ENCODE results near the gene SIL1.
"Not testable (repeated sequence)": the region's sequence is repeated elsewhere in the genome, so short reads cannot be mapped to it uniquely, and the experiment has no call there.

The SIL1 gene

DNA sequence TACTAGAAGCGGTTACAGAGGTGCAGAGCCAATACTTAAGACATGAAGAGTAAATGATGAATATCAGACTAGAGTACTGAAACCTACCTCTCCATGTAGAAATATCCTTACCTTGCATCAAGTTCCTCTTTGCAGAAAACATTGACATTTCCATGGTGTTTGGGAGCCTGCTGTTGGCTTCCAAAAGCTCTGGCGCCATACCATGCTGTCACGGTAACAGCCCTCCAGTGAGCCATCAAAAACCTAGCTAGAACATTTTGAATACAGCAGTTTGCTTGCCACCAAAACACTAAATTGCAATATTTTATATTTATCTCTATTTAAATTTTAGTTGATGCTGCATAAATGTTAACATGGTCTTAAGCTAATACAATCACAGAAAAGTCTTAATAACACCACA, 179.0 kb downstream of the SIL1 start:
- Mint-ChIP-seq H3K9me3 (no peaks in the 10 kb centered on the region), H3K4me1 (no peaks in the 10 kb centered on the region), H3K27ac (no peak overlapping the region), H3K36me3 (ENCODE audit: low read depth) (peaks cover 46% of the 10 kb centered on the region), H3K4me3 (no peak overlapping the region), H3K27me3 (no peaks in the 10 kb centered on the region)
- ATAC-seq (no peak), DNase-seq (no peak)

DNA sequence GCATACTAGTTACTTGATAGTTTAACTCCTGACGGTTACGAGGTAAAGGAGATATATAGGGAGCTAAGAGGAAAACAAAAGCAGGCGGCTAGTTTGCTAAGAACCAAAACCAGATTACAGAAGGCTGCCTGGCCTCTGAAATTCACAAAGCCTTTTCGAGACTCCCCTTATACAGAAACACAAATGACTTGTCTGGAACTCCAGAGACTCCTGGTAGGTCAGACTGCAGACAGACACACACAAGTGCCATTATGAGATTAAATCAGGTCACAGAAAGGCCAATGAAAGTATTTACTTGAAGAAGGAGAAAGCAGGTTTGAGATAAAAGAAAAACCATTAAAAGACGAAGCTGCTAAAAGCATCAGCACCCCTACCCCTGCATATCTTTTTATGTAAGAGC, 180.5 kb downstream of the SIL1 start:
- no peaks in the 10 kb centered on the region for H3K27me3 Mint-ChIP-seq
- no peaks in the 10 kb centered on the region for H3K4me1 Mint-ChIP-seq
- H3K27ac Mint-ChIP-seq = no peak overlapping the region
- H3K36me3 Mint-ChIP-seq (ENCODE audit: low read depth) = peaks cover 49% of the 10 kb centered on the region
- H3K4me3 Mint-ChIP-seq = no peak overlapping the region
- ATAC-seq (no peak), DNase-seq (no peak)
- H3K9me3 Mint-ChIP-seq = no peaks in the 10 kb centered on the region

DNA sequence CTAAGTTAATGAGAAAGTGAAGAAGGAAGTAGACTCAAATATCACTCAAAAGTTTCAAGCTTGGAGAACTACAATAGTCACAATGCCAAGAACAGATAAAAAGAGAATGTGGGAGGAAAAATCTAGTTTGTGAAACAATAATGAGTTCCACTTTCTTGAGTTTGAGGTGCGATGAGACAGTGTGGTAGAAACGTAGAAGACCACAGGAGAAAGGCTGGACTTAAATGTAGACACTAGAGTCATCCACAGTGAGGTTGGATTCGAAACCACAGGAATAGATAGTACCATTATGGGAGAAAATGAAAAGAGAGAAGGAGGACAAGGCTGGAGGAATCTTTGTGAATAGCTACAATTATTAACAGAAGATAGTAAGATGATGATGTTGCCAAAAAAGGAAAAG, 182.0 kb downstream of the SIL1 start:
- ATAC-seq (no peak), DNase-seq (no peak)
- Mint-ChIP-seq H3K36me3 (ENCODE audit: low read depth) (peaks cover 46% of the 10 kb centered on the region), H3K4me1 (peaks cover 2% of the 10 kb centered on the region), H3K9me3 (no peaks in the 10 kb centered on the region), H3K4me3 (no peak overlapping the region), H3K27ac (no peak overlapping the region), H3K27me3 (no peaks in the 10 kb centered on the region)

DNA sequence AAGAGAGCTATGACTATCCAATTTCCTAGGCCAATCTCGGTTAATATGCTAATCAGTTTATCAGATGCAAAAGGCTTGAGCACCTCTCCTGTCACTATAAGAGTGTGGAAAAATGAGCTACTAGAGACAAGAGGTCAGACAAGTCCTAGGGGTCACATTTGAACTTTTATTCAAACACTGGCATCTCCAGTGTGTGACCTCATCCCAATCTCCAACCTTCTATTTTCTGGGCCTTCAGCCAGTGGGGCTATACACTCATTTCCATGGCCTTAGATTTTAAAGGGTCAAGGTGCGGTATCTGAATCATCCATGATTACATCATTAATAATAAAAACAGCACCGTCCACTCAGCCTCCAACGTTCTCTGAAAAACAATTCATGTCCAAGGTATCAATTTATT, 183.4 kb downstream of the SIL1 start:
- Mint-ChIP-seq H3K27ac (no peak overlapping the region), H3K4me3 (no peak overlapping the region), H3K27me3 (no peaks in the 10 kb centered on the region), H3K36me3 (ENCODE audit: low read depth) (peaks cover 36% of the 10 kb centered on the region), H3K9me3 (no peaks in the 10 kb centered on the region), H3K4me1 (peaks cover 2% of the 10 kb centered on the region)
- no peak for ATAC-seq
- DNase-seq = no peak

DNA sequence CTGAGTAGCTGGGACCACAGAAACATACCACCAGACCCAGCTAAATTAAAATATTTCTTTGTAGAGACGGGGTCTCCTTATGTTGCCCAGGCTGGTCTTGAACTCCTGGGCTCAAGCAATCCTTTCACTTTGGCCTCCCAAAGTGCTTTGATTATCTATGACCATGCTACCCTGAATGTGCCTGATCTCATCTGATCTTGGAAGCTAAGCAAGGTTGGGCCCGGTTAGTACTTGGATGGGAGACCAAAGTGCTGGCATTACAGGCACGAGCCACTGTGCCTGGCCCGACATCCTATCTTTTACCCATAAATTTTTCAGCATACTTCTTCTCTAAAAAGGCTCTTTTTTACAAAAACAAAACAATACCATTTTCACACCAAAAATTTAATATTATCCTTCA, 186.0 kb downstream of the SIL1 start:
- H3K4me1 Mint-ChIP-seq = peaks cover 2% of the 10 kb centered on the region
- DNase-seq (no peak), ATAC-seq (no peak)
- H3K27ac Mint-ChIP-seq = no peak overlapping the region
- peaks cover 23% of the 10 kb centered on the region for H3K36me3 Mint-ChIP-seq (ENCODE audit: low read depth)
- H3K4me3 Mint-ChIP-seq = no peak overlapping the region
- H3K27me3 Mint-ChIP-seq = no peaks in the 10 kb centered on the region
- H3K9me3 Mint-ChIP-seq = no peaks in the 10 kb centered on the region

GRCh38 chr5:139011156-139011555, 187.0 kb downstream of the SIL1 start:
- Mint-ChIP-seq H3K36me3 (ENCODE audit: low read depth) (peaks cover 17% of the 10 kb centered on the region), H3K4me3 (peak overlapping the region; percentile 24)
- H3K27ac Mint-ChIP-seq, ATAC-seq, DNase-seq, H3K9me3 Mint-ChIP-seq, H3K4me1 Mint-ChIP-seq, H3K27me3 Mint-ChIP-seq: not testable (repeated sequence)

GRCh38 chr5:139004374-139005307, 193.5 kb downstream of the SIL1 start:
- H3K4me1 Mint-ChIP-seq = no peaks in the 10 kb centered on the region
- DNase-seq = no peak
- H3K27ac Mint-ChIP-seq = no peak overlapping the region
- no peaks in the 10 kb centered on the region for H3K9me3 Mint-ChIP-seq
- H3K4me3 Mint-ChIP-seq = no peak overlapping the region
- ATAC-seq = no peak
- H3K36me3 Mint-ChIP-seq (ENCODE audit: low read depth) = peaks cover 2% of the 10 kb centered on the region
- H3K27me3 Mint-ChIP-seq = no peaks in the 10 kb centered on the region

- no peak for DNase-seq
- no peak for ATAC-seq
- Mint-ChIP-seq H3K9me3 (peaks cover 8% of the 10 kb centered on the region), H3K4me3 (no peak overlapping the region), H3K27ac (no peak overlapping the region), H3K36me3 (ENCODE audit: low read depth) (peaks cover 14% of the 10 kb centered on the region), H3K27me3 (no peaks in the 10 kb centered on the region), H3K4me1 (no peaks in the 10 kb centered on the region)
These were observed 198.5 kb downstream of the SIL1 start for GRCh38 chr5:138999674-139000073.

GRCh38 chr5:138998521-138998920, 199.6 kb downstream of the SIL1 start:
- ATAC-seq (no peak), DNase-seq (no peak)
- no peak overlapping the region for H3K4me3 Mint-ChIP-seq
- no peak overlapping the region for H3K27ac Mint-ChIP-seq
- H3K36me3 Mint-ChIP-seq (ENCODE audit: low read depth) = peaks cover 14% of the 10 kb centered on the region
- H3K9me3 Mint-ChIP-seq = peaks cover 8% of the 10 kb centered on the region
- no peaks in the 10 kb centered on the region for H3K27me3 Mint-ChIP-seq
- H3K4me1 Mint-ChIP-seq = no peaks in the 10 kb centered on the region

DNA sequence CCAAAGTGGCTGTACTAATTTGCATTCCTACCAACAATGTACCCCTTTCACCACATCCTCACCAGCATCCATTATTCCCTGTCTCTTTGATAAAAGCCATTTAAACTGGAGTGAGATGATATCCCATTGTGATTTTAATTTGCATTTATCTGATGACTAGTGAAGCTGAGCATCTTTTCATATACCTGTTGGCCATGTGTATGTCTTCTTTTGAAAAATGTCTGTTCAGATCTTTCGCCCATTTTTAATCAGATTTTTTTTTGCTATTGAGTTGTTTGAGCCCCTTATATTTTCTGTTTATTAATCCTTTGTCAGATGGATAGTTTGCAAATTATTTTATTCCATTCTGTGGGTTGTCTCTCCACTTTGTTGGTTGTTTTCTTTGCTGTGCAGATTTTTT, 202.0 kb downstream of the SIL1 start:
- peaks cover 12% of the 10 kb centered on the region for H3K36me3 Mint-ChIP-seq (ENCODE audit: low read depth)
- no peak overlapping the region for H3K4me3 Mint-ChIP-seq
- peaks cover 8% of the 10 kb centered on the region for H3K9me3 Mint-ChIP-seq
- DNase-seq (no peak), ATAC-seq (no peak)
- no peaks in the 10 kb centered on the region for H3K4me1 Mint-ChIP-seq
- H3K27me3 Mint-ChIP-seq = no peaks in the 10 kb centered on the region
- H3K27ac Mint-ChIP-seq = no peak overlapping the region

- DNase-seq (no peak), ATAC-seq (no peak)
- Mint-ChIP-seq H3K27me3 (no peaks in the 10 kb centered on the region), H3K27ac (no peak overlapping the region), H3K9me3 (no peaks in the 10 kb centered on the region), H3K36me3 (ENCODE audit: low read depth) (peaks cover 2% of the 10 kb centered on the region), H3K4me1 (no peaks in the 10 kb centered on the region), H3K4me3 (no peak overlapping the region)
These were observed 207.1 kb downstream of the SIL1 start for GRCh38 chr5:138990986-138991590.

GRCh38 chr5:138989720-138990119, 208.4 kb downstream of the SIL1 start:
- H3K4me3 Mint-ChIP-seq = no peak overlapping the region
- H3K9me3 Mint-ChIP-seq = no peaks in the 10 kb centered on the region
- H3K27ac Mint-ChIP-seq = no peak overlapping the region
- DNase-seq (no peak), ATAC-seq (no peak)
- no peaks in the 10 kb centered on the region for H3K27me3 Mint-ChIP-seq
- no peaks in the 10 kb centered on the region for H3K36me3 Mint-ChIP-seq (ENCODE audit: low read depth)
- H3K4me1 Mint-ChIP-seq = no peaks in the 10 kb centered on the region

DNA sequence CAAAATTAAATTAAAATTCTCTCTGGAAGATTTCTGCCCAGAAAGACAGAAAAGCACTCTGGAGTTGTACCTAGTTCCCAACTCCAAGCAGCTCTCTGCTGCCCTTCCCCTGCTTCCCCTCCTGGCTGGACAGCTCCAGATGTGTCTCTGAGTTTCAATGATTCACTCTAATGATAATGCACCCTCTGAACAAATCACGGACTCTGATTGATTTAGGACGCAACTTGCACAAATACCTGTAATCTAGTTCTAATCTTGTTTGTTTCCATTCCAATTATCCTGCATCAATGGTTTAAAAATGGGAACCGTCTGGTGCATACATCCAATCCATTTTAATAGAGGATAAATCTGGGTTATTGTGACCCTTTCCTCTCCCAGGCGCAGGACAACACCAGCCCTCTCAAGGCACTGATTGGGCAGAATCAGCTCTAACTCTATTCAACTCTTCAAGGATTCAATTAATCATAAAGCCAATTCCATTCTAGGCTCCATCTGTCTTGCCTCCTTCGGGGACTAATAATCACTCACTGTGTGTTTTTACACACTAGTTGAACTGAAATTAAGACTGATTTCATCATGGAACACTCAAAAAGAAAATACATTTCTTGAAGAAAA, 211.9 kb downstream of the SIL1 start:
- Mint-ChIP-seq H3K4me3 (no peak overlapping the region), H3K27ac (no peak overlapping the region), H3K9me3 (no peaks in the 10 kb centered on the region), H3K4me1 (peaks cover 13% of the 10 kb centered on the region), H3K27me3 (no peaks in the 10 kb centered on the region), H3K36me3 (ENCODE audit: low read depth) (peaks cover 3% of the 10 kb centered on the region)
- DNase-seq (no peak), ATAC-seq (no peak)

DNA sequence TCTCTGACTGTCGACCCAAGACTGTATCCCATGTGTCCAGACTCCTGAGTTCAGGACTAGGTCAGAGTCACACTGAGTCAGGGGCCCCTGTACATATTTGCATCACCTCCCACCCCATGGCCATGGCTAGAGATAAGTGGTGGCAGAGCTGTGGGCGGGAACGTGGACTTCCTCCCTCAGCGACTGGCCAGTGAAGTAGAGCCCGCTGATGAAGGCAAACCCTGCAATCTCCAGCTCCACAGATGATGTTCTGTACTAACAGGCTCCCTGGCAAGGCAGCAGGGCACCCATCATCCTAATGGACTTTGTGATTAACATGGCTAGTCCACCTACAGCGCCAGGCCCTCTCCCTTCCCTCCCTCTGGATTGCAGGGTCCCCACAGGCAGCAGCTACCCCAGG, 212.5 kb downstream of the SIL1 start:
- H3K36me3 Mint-ChIP-seq (ENCODE audit: low read depth) = peaks cover 3% of the 10 kb centered on the region
- ATAC-seq = no peak

DNA sequence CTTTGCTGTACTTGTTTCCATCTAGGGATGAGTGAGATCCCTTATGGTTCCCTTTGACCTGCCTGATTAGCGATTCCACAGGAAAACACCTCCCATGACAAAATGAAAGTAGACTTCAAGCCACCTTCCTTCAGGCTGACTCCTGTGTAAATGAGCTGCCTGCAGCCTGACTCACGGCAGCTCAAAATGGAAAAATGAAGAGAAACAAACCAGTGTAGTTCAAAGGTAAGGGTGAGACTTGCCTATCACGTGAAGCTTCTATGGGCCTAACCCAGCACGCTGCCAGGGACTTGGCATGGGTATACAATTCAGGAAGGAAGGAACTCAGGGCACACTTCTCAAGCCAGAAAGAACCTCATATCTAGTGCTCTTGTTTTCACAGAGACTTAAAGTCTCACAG, 212.9 kb downstream of the SIL1 start:
- Mint-ChIP-seq H3K9me3 (no peaks in the 10 kb centered on the region), H3K4me1 (peaks cover 24% of the 10 kb centered on the region), H3K4me3 (no peak overlapping the region), H3K36me3 (ENCODE audit: low read depth) (peaks cover 3% of the 10 kb centered on the region), H3K27ac (no peak overlapping the region), H3K27me3 (no peaks in the 10 kb centered on the region)
- ATAC-seq = no peak
- no peak for DNase-seq

More for the DNA sequence above, 212.5 kb downstream of the SIL1 start:
- Mint-ChIP-seq H3K4me1 (peaks cover 19% of the 10 kb centered on the region), H3K9me3 (no peaks in the 10 kb centered on the region), H3K4me3 (no peak overlapping the region), H3K27me3 (no peaks in the 10 kb centered on the region), H3K27ac (no peak overlapping the region)
- DNase-seq = no peak

Data from activated naive CD8-positive, alpha-beta T cell treated with anti-CD3 and anti-CD28 coated beads, Interleukin-2, amount 50 U/mL, for 24 hours (primary cell).